Stomach (tissue), 9 donors: ENCODE data around the gene STRBP. TPM values are rescaled to one million over a fixed set of nuclear protein-coding genes. Genes with fewer than 3 reads are reported as not detected.
"Not testable (repeated sequence)": the region's sequence is repeated elsewhere in the genome, so short reads cannot be mapped to it uniquely, and the experiment has no call there.

Experiments used
- DNase-seq, 2 donors: peaks; one replicate each; pipeline versions ENCODE4 v3.0.0 to v3.0.0-alpha.2; 2013 to 2019
- H3K27ac ChIP-seq, 5 donors: fragments of 200-600 bp in 4 of 5; sonication (generic) in 4 of 5; one replicate each; pipeline ENCODE4 v1.5.1; 2013 to 2019; ENCODE audit warnings: mild to moderate bottlenecking in 1 of 5, moderate library complexity in 1 of 5
- H3K27me3 ChIP-seq, 3 donors: fragments of 200-600 bp; sonication (generic); one replicate each; pipeline ENCODE4 v1.5.1; 2017 to 2019; ENCODE audit warnings: mixed run types in 1 of 3
- H3K36me3 ChIP-seq, 4 donors: fragments of 200-600 bp; sonication (generic); 1 replicate in 3 of 4; 2 replicates in 1 of 4; pipeline ENCODE4 v1.5.1; 2016 to 2019
- H3K4me1 ChIP-seq, 4 donors: fragments of 200-600 bp; sonication (generic); one replicate each; pipeline ENCODE4 v1.5.1; 2016 to 2019
- H3K4me3 ChIP-seq, 4 donors: fragments of 200-600 bp; sonication (generic) in 3 of 4; one replicate each; pipeline ENCODE4 v1.5.1; 2016 to 2019; ENCODE audit warnings: mild to moderate bottlenecking in 1 of 4
- H3K9me3 ChIP-seq, 4 donors: fragments of 200-600 bp; sonication (generic); one replicate each; pipeline ENCODE4 v1.5.1; 2016 to 2019
- EP300 ChIP-seq: sonication (generic); formaldehyde crosslinking; IDR thresholded peaks from one replicate; pipeline ENCODE4 v1.6.1; 2017; ENCODE audit warnings: antibody characterized with exemption
- POLR2A ChIP-seq, 4 donors: fragments of 450-650 bp; IDR thresholded peaks; one replicate each; pipeline ENCODE4 v1.6.1; 2016; ENCODE audit warnings: antibody characterized with exemption in 4 of 4, control low read depth in 2 of 4, mild to moderate bottlenecking in 1 of 4, moderate library complexity in 1 of 4
- POLR2AphosphoS5 ChIP-seq, 3 donors: sonication (generic); formaldehyde crosslinking; IDR thresholded peaks; one replicate each; pipeline ENCODE4 v1.6.1; 2016; ENCODE audit warnings: antibody characterized with exemption in 3 of 3
- WGBS, 5 donors: extraction: QIAGEN DNeasy Blood & Tissue Kit in 3 of 5; methylation state at CpG; one replicate each; pipeline versions ENCODE4 v1.1.5 to v1.1.7; 2013 to 2018; 5-methylcytosine and 5-hydroxymethylcytosine counted together
- intact Hi-C: fragments of 100-400 bp; cut with DNase I; formaldehyde crosslinking; loops from one replicate; pipeline ENCODE4 v1.15.1; 2023; ENCODE audit warnings: low total_unique reads
- polyA plus RNA-seq, 3 donors: library from polyadenylated mRNA; stranded (reverse); fragments of 200-250 nt; gene quantifications; one replicate each; pipeline ENCODE4 v1.2.3, GENCODE V29; 2013
- total RNA-seq, 5 donors: library from RNA; depleted of rRNA; stranded (reverse); fragments of >200 nt; gene quantifications; one replicate each; pipeline versions ENCODE4 v1.1.0 to v1.2.3, GENCODE V29; 2014 to 2016
- TF ChIP-seq, protein P1 (sequence below), 7 experiments: fragments of 450-650 bp in 4 of 7; fragments of 200-600 bp in 3 of 7; sonication (generic) in 3 of 7; IDR thresholded peaks; one replicate each; pipeline ENCODE4 v1.5.1; 2016 to 2019; ENCODE audit warnings: antibody characterized with exemption in 7 of 7, control low read depth in 2 of 7, mild to moderate bottlenecking in 1 of 7
- donor health status: healthy with polysubstance abuse.
- donor health status: Bipolar disorder and iron deficiency.
- donor health status: healthy.

STRBP gene
- total and polyA plus RNA-seq, 8 donors = 5.5 to 21.0 (median 10.2) TPM

DNA sequence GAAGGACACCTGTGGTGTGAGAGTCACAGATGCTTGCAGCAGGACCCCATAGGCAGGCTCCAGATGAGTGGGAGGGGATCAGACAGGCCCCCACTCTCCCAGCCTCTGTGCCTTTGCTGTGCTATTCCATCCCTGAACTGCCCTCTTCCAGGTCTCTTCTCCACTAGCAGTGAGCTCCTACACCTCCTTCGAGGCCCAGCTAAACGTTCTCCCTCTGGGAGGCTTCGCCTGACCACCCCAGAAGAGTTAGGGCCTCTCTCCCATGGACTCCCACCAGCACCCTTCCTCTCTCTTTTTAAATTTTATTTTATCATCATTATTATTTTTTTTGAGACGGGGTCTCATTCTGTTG is 35.9 kb upstream of the STRBP start:
- H3K27ac ChIP-seq = no peak overlapping the region
- TF ChIP-seq POLR2A (IDR thresholded peaks at IDR 0.05) (no peak), POLR2AphosphoS5 (IDR thresholded peaks at IDR 0.05) (no peak), EP300 (no peak)
- TF ChIP-seq, protein P1, sequence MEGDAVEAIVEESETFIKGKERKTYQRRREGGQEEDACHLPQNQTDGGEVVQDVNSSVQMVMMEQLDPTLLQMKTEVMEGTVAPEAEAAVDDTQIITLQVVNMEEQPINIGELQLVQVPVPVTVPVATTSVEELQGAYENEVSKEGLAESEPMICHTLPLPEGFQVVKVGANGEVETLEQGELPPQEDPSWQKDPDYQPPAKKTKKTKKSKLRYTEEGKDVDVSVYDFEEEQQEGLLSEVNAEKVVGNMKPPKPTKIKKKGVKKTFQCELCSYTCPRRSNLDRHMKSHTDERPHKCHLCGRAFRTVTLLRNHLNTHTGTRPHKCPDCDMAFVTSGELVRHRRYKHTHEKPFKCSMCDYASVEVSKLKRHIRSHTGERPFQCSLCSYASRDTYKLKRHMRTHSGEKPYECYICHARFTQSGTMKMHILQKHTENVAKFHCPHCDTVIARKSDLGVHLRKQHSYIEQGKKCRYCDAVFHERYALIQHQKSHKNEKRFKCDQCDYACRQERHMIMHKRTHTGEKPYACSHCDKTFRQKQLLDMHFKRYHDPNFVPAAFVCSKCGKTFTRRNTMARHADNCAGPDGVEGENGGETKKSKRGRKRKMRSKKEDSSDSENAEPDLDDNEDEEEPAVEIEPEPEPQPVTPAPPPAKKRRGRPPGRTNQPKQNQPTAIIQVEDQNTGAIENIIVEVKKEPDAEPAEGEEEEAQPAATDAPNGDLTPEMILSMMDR (IDR thresholded peaks at IDR 0.05) = no peak
- H3K4me3 ChIP-seq = no peak overlapping the region
- H3K4me1 ChIP-seq = peaks cover 0 to 11% (median 0%) of the 10 kb centered on the region in 4 donors
- H3K9me3 ChIP-seq = no peaks in the 10 kb centered on the region
- DNase-seq = no peak
- H3K36me3 ChIP-seq = no peaks in the 10 kb centered on the region
- intact Hi-C loops = no loop called here
- H3K27me3 ChIP-seq = no peaks in the 10 kb centered on the region
- 72 to 84% (median 79%) methylated on average over 4 of the region's 4 CpGs for WGBS, 5 donors

DNA sequence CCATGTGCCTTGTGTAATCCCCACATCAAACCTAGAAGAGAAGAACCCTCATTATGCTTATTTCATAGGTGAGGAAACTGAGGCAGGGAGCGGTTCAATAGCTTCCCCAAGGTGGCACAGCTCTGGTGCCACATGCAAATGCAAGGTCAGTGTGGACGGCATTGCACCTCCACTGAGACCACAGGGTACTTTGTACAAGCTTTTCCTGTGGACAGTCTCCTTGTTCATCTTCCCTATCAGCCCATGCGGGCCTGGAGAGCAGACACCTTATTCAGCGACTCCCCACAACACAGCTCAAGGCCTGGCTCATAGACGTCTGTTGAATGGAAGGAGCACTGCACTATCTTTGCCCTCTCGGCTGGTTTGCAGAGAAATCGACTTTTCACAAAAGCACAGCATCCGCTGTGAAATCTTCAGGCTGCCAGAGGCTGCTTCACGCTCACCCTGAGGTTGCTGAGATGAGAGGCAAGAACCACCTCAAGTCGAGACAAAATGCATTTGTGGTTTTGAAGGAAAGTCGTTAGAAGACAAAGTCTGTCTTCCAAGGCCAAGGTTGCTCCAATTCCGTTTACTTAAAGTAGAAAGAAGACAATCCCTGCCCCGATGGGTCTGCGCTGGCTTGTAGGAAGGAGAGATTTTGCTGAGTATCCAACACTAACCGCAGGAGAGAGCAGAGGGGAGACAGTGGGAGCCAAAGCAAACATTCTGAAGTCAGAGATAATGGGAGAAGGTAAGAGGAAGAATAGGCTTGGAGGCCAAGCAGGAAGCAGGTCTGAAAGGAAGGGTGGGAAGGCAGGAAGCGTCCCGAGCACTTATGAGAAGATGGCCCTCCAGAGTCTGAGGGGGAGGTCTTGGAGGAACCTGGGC is 34.2 kb upstream of the STRBP start:
- Histone ChIP-seq H3K9me3 (no peaks in the 10 kb centered on the region), H3K27ac (no peak overlapping the region), H3K4me1 (peaks cover 0 to 11% (median 0%) of the 10 kb centered on the region in 4 donors), H3K4me3 (no peak overlapping the region), H3K36me3 (no peaks in the 10 kb centered on the region), H3K27me3 (no peaks in the 10 kb centered on the region)
- whole genome bisulfite sequencing, 5 donors = 74 to 80% (median 78%) methylated on average over 17 of the region's 17 CpGs
- intact Hi-C loops = no loop called here
- TF ChIP-seq EP300 (no peak), POLR2AphosphoS5 (IDR thresholded peaks at IDR 0.05) (no peak), POLR2A (IDR thresholded peaks at IDR 0.05) (no peak)
- TF ChIP-seq, protein P1 (IDR thresholded peaks at IDR 0.05) = no peak
- no peak for DNase-seq

DNA sequence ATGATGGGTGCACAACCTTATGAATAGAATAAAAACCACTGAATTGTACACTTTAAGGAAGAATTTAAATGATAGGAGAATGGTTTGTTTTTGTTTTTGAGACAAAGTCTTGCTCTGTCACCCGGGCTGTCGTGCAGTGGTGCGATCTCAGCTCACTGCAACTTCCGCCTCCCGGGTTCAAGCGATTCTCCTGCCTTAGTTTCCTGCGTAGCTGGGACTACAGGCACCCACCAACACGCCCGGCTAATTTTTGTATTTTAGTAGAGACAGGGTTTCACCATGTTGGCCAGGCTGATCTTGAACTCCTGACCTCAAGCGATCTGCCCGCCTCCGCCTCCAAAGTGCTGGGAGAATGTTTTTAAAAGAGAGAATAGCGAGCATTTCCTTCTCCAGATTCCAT is 33.5 kb upstream of the STRBP start:
- H3K9me3 ChIP-seq, H3K36me3 ChIP-seq, intact Hi-C loops, H3K27ac ChIP-seq, H3K4me3 ChIP-seq, H3K27me3 ChIP-seq, DNase-seq: not testable (repeated sequence)
- WGBS, 5 donors = 88 to 94% (median 89%) methylated on average over 13 of the region's 13 CpGs
- peaks cover 0 to 11% (median 0%) of the 10 kb centered on the region in 4 donors for H3K4me1 ChIP-seq

DNA sequence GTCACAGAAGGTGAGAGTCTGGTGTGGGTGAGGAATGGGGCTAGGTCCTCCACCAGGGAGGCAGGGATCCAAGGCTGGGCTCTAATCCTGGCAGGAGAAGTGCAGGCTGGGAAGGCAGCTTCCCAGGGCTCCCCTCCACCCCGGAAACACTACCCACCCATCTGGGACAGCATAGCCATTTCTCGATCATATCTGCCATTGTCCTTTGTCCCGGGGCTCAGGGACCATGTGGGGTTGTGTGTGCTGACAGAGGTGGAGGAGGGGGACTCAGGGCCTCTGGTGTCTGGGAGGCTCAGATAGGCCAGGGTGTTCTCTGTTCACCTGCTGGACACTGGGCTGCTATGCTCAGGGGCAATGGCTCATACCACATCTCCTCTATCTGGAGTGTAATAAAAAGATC is 32.2 kb upstream of the STRBP start:
- Histone ChIP-seq H3K27me3 (no peaks in the 10 kb centered on the region), H3K4me1 (peaks cover 0 to 11% (median 0%) of the 10 kb centered on the region in 4 donors), H3K27ac (no peak overlapping the region), H3K36me3 (no peaks in the 10 kb centered on the region), H3K9me3 (no peaks in the 10 kb centered on the region), H3K4me3 (no peak overlapping the region)
- TF ChIP-seq, protein P1 (IDR thresholded peaks at IDR 0.05) = no peak
- no peak for TF ChIP-seq POLR2AphosphoS5 (IDR thresholded peaks at IDR 0.05)
- TF ChIP-seq EP300 = no peak
- no peak for TF ChIP-seq POLR2A (IDR thresholded peaks at IDR 0.05)
- intact Hi-C loops = no loop called here
- DNase-seq = no peak
- WGBS, 5 donors = 40 to 77% (median 62%) methylated on average over 1 to 3 of the region's 3 CpGs

DNA sequence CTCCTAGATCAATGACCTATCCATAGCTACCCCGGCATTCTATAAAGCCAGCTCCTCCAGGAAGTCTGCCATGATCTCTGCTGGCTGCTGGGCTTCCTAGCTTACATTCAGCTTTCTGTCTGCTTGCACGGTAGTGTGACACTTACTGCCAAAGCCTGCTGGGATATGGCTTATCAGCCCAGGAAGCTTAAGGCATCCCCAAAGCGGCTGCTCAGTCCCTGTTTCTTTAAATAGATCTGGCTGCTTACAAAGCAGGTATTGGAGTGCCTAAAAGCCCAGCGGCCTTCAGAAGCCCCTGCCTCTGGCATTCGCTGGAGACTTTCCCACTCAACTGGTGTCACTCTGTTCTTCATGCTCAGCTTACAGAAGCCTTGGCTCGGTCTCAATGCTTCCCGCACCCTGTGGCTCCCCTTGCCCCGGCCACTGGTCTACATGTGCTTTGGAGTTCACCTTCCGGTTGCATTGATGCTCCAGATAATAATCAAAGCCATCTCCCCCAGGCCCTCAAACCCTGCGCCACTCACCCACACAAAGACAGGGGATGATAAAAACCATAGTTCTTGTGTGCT is 31.3 kb upstream of the STRBP start:
- Histone ChIP-seq H3K4me3 (no peak overlapping the region), H3K27ac (no peak overlapping the region), H3K4me1 (peaks cover 0 to 6% (median 0%) of the 10 kb centered on the region in 4 donors), H3K9me3 (no peaks in the 10 kb centered on the region), H3K27me3 (no peaks in the 10 kb centered on the region), H3K36me3 (no peaks in the 10 kb centered on the region)
- WGBS, 5 donors = 65 to 71% (median 67%) methylated on average over 9 to 10 of the region's 10 CpGs
- TF ChIP-seq, protein P1 (IDR thresholded peaks at IDR 0.05) = no peak
- TF ChIP-seq POLR2A (IDR thresholded peaks at IDR 0.05) (no peak), POLR2AphosphoS5 (IDR thresholded peaks at IDR 0.05) (no peak), EP300 (no peak)
- no peak for DNase-seq
- intact Hi-C loops = no loop called here
